Measurements from ENCODE around the gene EP400.

DNA sequence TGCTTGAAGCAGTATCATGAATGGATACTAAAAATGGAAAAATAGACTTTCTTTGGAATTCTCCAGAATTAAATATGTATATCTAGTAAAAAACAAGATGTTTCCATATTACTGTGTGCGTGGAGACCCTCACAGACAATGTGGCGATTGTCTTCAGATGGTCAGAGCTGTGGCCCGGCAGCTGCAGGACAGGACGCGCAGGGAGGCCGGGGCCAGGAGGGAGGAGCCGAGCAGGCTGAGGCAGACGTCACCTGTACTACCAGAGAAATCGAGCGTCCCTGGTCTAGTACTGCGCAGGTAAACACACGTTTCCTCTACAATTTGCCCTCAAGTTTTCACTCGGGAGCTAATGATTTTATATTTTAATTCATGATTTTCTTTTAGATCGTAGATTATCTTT, 171.5 kb downstream of the EP400 start:
- TF ChIP-seq NRF1 (IDR thresholded peaks at IDR 0.05; ENCODE audit: low read depth, low read length): no peak
- no peak for TF ChIP-seq ZNF274 (IDR thresholded peaks at IDR 0.05; ENCODE audit: borderline replicate concordance, extremely low read depth, low read length)
- no peak for TF ChIP-seq POLR2A (IDR thresholded peaks at IDR 0.05; ENCODE audit: control extremely low read depth in 1 of 2, low read depth in 2 of 2, low read length in 2 of 2)
- TF ChIP-seq POLR2AphosphoS5 (IDR thresholded peaks at IDR 0.05; ENCODE audit: low read depth, low read length): no peak

Measured in H1 (cell line).